Measurements from ENCODE around the gene PDCL2.

Gene PDCL2

GRCh38 chr4:55530691-55531090 lies 61.4 kb downstream of the PDCL2 start:
- no peak for DNase-seq

GRCh38 chr4:55530167-55530566 lies 61.9 kb downstream of the PDCL2 start:
- DNase-seq, result no peak

GRCh38 chr4:55528491-55528890 lies 63.6 kb downstream of the PDCL2 start:
- no peak for DNase-seq

GRCh38 chr4:55524844-55525571 lies 67.0 kb downstream of the PDCL2 start:
- DNase-seq, result no peak

- DNase-seq, result no peak
Measured at GRCh38 chr4:55518442-55518841, 73.6 kb downstream of the PDCL2 start.

- DNase-seq, result no peak
Measured at GRCh38 chr4:55517526-55518229, 74.4 kb downstream of the PDCL2 start.

- no peak for DNase-seq
Measured at GRCh38 chr4:55512922-55513571, 79.0 kb downstream of the PDCL2 start.

GRCh38 chr4:55512077-55512476 lies 80.0 kb downstream of the PDCL2 start:
- DNase-seq, result no peak

GRCh38 chr4:55510685-55511084 lies 81.4 kb downstream of the PDCL2 start:
- no peak for DNase-seq

GRCh38 chr4:55509266-55509665 lies 82.8 kb downstream of the PDCL2 start:
- DNase-seq, result no peak

GRCh38 chr4:55507612-55508011 lies 84.4 kb downstream of the PDCL2 start:
- DNase-seq, result no peak

Measured in activated T-cell treated with anti-CD3 and anti-CD28 coated beads for 4 hours (primary cell).